GM19240 (cell line): ENCODE measurements around the gene SH3PXD2A.

Experiments used
- DNase-seq: peaks from one replicate; pipeline ENCODE4 v3.0.0; 2011; ENCODE audit warnings: low spot score; ENCODE audit not compliant: insufficient read length

SH3PXD2A gene

DNA sequence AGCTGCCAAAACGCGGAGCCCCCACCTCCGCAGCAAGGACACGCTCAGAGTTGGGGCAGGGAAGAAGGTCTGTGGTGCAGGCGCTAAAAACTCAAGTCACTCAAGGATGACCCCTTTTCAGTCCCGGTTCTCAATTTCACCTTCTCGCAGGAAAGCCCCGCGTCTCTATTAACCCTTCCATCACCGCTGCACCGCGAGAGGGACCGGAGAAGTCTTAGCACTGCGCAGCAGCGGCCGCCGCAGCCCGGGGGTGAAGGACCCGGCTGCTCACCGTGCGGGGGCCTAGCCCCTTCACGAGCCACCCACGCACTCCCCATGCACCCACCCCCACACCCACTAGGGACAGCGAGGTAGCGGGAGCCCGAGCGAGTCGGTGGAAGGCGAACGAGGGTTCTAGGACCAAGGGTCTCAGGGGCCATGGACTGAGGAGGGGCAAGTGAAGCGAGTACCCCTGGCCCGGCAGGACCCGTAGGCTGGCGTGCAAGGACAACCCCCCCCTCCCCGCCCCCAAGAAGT lies 162.9 kb downstream of the SH3PXD2A start:
- DNase-seq: peak; percentile 77

DNA sequence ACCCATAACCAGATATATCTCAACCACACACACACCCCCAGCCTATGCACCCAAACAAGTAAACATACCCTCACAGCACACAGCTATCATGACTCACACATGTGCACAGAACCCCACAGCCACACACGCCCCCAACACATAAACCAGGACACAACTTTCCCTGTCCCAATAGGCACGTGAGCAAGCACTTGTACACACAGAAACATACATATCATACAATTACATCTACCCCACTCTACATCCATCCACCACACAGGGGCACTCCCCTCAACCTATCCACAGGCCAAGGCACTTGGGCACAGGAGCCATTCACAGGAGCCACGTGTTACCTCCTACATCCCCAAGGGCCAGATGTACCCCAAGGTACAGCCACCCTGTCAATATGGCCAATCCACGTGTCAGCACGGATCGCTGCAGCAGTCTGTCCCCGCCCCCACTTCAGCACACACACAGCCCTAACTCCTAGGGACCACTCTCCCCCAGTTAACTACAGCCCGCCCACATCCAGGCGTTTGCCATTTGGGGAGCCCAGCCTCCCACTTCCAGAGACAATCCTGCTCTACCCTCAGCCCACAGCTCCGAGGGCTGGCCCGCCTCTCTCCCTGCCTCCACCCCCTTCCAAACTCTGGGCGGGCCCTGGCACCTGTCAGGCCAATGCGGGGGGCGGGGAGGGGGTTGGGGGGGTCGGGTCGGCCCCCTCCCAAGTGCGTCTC lies 163.5 kb downstream of the SH3PXD2A start:
- DNase-seq: no peak

DNA sequence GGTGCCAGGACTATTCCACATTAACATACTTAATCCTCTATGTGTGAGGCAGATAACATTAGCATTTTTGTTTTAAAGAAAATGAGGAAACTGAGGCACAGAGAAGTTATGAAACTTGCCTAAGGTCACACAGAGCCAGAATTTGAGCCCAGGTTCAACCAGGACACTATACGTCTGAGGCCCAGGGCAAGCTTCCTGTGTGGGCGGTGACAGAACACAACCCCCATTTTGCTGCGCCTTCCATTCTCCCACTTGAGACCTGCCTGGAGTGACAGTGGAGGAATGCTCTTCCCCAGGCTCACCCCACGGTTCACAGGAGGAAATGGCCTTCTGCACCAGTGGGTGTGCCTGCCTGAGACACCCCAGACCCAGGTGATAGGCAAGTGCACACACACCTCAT lies 164.1 kb downstream of the SH3PXD2A start:
- DNase-seq: no peak

DNA sequence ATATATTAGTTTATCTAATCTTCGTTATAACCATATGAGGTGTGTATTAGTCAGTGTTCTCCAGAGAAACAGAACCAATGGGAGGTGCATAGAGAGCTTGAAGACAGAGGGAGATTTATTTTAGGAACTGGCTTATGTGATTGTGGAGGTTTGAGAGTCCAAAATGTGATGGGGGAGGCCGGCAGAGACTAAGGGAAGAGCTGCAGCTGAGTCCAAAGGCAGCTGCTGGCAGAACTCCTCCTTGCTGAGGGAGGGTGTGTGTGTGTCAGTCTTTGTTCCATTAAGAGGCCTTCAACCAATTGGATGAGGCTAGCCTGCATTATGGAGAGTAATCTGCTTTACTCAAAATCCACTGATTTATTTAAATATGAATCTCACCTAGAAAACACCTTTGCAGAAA lies 165.1 kb downstream of the SH3PXD2A start:
- no peak for DNase-seq

DNA sequence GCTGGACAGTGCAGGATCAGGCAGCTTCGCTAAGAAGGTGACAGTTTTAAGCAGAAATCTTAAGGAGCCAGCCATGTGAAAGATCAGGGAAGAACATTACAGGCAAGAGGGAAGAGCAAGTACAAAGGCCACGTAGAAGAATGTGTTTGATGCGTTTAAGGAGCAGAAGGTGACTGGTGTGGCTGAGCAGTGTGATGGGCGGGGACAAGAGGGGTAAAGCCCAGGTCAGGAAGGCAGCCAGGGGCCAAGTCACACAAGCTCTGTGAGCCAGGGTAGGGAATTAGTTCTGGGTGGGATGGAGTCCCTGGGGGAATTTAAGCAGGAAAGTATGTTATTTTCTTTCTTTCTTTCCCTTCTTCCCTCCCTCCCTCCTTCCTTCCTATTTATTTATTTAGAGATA lies 166.9 kb downstream of the SH3PXD2A start:
- DNase-seq: no peak

DNA sequence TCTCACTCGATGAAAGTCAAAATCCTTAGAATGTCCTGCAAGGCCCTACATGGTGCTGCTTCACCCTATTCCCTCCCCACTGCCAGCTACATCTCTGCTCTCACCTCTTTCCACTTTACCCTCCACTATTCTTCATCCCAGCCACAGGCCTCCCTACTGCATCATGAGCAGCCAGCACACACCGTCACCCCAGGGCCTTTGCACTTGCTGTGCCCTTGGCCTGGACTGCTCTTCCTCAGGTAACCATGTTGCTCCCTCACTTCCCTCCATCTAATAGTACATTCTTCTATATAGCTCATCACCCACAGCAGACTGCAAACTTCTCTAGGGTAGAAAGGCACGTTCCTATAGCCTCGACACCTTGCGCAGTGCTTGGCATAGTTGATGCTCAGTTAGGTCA lies 167.7 kb downstream of the SH3PXD2A start:
- DNase-seq: no peak

DNA sequence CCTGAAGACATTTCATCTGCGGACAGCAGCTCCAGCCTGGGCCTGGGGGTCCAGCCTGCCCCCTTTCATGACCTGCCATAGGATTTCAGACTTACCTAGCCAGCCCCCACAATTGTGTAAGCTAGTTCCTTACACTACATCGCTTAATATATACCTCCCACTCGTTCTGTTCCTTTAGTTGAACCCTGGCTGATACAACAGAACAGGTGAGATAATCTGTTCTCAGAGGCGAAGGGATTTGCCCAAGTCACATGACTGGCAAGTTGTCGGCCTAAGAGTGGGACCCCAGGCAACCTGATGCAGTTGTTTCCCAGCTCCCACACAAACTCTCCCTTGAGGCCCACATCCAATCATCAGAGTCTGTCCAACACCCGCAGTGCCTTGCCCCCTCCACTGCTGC lies 168.2 kb downstream of the SH3PXD2A start:
- no peak for DNase-seq

DNA sequence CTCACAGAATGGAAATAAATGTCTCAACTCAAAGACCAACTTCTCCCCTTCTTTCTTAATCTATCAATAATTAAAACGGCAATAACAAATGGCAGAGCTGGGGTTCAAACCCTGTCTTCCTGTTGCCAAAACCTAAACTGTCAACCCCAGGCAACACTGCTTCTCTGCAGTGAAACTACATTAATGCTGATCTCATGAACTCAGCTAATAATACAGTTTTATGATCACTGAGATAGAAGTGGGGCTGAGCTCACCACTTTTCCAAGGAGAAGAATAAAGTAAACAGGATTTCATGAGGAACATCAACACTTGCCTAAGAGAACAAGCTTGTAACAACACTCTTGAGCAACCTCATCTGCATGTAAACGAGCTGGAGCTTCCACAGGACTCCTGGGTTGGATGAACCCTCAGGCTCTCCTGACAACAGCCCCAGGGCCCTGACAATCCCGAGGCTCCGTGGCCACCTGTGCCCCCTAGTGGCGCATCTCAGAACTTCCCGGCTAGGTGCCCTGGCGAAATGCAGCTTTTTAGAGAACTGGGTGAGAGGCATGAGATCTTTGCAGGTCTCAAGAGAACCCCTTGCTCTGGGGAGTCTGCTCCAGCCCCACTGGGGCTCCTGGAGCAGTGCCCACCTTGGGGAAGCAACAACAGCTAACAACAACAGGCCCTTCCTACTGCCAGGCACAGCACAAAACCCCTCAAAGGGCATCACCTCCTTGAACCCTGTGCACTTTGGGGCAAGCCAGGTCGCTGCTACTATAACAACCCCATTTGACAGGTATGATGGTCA lies 169.3 kb downstream of the SH3PXD2A start:
- peak; percentile 87 for DNase-seq

DNA sequence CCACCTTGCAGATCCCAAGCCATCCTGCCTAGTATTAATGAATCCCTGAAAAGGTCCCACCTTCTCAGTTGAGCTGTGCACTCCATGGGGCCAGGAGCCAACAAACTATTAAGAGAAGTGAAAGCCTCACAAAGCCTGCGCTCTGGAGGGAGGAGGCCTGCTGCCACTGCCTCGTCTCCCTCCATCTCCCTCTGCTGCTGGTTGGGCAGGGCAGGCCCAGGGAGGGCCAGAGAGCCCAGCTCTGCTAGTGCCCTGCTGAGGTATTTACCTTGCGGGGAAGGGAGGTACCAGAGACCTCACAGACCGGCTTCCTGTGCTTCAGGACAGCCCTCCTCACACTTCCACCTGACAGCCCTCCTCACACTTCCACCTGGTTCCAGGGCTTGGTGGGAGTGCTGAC lies 171.5 kb downstream of the SH3PXD2A start:
- DNase-seq: no peak

DNA sequence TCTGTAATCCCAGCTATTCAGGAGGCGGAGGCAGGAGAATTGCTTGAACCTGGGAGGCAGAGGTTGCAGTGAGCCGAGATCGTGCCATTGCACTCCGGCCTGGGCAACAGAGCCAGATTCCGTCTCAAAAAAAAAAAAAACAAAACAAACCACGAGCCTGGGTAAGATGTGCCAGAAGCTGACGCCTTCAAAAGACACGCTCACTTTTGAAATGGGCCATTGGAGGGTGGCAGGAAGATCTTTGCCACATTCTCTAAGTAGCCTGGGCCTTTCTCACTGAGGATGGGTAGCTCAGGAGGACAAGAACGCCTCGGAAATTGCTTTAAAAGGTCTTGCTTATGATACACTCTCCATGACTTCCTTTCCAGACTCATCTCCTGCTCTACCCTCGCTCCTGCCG lies 172.7 kb downstream of the SH3PXD2A start:
- no peak for DNase-seq

DNA sequence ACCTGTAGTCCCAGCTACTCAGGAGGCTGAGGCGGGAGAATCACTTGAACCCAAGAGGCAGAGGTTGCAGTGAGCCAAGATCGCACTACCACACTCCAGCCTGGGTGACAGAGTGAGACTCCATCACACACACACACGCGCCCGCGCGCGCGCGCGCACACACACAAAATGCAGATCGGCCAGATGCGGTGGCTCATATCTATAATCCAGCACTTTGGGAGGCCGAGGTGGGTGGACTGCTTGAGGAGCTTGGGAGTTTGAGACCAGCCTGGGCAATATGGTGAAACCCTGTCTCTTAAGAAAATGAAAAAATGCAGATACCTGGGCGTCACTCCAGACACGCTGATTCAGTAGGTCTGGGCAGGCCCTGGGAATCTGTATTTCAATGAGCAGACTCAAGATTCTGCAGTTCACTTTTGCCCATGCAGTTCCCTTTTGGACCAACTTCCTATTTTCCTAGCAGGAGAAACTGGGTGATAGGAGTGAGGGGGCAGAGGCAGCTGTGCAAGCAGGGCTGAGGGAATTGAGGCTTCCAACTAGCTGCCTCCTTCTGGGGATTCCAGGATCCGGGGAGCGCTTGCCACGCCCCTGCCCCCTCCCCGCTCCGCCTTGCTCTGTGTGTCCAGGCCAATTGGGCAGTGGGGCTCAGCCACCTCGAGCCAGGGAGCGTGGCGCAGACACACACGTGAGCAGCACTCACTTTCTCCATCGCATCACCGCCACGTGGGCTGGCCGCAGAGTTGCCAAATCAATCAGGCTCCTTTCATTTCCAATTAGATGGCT lies 173.6 kb downstream of the SH3PXD2A start:
- no peak for DNase-seq

DNA sequence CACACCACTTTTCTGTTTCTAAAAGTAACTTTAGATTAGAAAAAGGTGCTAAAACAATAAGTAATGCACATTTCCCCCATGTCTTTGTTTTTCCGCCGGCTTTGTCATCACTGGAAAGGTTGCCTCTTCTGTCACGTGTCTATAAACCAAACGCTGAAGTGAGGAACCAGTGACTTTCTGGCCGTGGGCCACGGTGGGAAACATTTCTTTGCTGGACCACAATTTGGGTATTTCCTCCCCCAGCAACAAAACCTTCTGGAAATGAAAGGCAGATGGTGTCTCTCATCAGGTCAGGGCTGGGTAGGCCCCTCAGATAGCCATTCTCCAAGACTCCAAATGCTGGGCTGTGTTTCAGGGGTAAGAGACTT lies 174.5 kb downstream of the SH3PXD2A start:
- DNase-seq: no peak

DNA sequence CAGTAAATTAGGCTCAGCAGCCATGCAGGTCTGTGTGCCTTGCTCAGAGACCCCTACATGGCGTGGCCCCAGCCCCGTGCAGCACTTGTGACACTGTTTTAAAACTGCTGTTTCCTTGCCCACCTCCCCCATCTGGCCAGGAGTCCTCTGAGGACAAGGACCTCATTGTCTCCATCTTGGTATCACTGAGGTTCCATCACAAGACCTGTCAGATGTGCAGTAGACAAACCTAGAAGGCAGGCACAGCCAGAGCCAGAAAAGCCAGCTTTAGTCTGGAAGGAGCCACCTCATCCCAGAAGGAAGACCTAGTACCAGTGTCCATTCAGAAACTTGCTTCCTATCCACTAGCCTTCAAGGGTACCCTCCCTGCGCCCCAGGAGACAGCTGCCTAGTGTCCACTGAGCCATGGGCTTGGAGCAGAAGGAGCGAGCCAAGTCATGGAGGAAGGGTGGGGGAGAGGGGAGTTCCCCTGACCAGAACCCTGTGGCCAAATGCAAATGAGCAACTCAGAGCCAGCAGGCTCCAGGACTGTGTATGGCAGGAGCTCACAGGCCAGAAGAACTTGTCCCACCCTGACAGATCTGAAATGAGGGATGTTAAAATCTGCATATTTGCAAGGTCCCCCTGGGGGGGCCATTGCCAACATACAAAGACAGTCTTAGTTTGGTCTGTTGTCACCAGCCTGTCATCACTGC lies 176.1 kb downstream of the SH3PXD2A start:
- DNase-seq: peak; percentile 86

DNA sequence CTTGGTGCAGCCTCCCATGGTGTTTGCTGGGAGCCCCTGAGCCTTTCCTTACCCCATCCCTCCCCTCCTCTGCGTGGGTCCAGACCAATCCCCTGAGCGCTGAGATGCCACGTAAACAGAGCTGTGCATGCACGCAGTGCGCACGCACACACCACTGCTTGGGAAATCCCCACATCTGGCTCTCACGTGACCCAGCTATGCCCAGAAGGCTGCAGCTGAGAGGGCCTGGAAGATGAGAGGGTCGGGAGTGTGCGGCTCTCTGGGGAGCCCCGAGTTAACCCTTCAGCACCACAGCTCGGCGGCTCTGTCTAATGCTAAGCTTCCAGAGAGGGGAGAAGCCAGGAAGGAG lies 177.2 kb downstream of the SH3PXD2A start:
- peak; percentile 99 for DNase-seq

DNA sequence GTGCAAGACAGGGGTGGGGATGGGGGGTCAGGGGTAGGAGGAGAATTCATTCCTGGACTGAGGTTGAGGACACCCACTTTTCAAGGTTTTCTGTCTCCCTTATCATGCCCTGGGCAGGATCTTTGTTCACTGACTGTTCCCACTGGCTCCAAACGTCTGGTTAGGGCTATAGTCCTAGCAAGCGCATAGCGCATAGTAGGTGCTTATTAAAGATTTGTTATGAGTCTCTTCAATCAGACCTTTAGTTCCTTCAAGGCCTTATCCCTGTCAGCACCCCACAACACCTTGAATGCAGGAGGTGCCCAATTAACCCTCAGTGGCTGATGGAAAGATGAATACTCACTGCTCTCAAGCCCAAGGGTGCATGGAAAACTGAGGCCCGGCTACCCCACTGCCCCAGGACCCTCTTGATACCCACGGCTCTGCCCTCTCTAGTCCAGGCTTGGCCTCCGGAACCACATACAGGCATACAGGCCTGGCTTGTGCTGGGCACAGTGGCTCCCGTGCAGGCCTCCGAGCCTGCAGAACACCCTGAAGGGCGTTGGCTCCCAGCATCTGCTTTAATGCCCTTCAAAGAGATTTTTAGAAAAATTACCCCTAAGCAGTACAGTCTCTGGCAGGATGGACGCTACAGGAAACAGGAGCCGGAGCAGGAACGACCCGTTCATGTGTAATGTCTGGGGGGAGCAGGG lies 177.7 kb downstream of the SH3PXD2A start:
- DNase-seq: no peak

DNA sequence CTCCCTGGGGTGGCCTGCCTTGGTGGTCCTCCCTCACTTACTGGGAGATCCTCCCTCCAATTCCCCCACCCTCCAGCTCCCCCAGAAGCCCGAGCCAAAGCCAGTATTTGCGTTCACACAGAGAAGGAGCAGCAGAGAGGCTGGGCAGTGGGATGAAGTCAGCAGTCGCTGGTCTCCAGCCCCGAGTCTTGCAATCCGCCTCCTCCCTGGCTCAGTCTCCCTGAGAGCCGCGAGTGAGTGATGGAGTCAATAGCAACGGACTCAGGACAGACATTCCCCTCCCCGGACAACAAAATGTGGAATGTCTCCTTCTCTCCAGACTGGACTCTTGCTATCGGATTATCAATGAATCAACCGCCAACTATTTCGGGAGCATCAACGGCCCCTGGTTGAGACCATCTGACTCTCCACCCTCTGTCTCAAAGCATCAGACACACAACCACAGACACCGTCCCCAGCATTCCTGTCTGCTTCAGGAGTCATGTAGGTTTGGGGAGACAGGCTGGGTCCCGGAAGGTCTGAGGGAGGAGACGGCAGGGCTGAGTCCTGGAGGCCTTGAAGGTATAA lies 178.4 kb downstream of the SH3PXD2A start:
- no peak for DNase-seq

DNA sequence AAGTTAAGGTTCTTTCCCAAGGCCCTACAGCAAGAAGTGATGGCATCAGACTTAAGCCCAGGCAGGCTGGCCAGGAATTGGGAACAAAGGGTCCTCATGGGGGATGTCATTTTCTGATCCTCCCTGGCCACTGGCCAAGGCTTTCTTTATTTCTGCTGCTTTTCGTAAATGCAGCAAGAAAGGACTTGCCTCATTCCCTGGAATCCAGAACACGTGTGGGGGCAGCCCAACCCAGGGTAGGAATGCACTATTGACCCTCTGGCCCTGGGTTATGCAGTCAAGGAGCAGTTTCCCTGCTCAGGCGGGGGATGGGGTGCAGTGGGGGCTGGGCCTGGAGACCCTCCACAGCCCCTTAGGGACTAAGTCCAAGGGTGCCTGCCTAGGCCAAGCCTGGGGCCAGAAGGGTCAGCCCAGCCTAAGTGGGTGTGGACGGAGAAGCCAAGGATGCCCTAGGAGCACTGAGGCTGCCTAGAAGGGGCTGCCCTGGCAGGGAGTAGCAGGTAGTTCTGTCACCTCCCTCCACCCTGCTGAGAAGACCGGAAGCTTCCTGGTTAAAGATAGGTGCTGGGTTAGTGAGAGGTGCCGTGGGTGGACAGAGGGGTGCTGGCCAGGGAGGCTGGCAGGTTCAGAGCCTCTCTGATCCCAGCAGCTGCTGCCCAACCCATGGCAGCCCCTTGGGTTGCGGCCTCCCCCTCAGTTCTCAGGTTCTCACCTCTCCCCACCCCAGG lies 179.2 kb downstream of the SH3PXD2A start:
- DNase-seq: no peak

DNA sequence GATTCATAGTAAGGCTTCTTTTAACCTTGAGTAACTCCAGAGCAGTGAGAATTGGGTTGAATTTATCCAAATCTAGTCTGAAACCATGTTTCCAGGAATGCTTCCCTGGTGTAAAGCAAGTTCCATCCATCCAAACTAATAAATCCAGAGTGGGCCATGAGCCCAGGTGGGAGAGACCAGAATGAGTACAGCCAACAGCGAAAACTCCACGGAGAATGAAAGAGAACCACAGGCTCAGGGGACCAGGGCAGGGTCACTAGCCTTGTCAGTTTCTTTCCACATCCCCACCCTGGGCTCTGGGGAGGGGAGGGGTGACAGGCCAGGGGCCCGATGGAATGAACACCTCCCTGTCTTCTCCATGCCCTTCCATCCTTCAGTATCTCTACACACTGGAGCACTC lies 181.8 kb downstream of the SH3PXD2A start:
- no peak for DNase-seq

DNA sequence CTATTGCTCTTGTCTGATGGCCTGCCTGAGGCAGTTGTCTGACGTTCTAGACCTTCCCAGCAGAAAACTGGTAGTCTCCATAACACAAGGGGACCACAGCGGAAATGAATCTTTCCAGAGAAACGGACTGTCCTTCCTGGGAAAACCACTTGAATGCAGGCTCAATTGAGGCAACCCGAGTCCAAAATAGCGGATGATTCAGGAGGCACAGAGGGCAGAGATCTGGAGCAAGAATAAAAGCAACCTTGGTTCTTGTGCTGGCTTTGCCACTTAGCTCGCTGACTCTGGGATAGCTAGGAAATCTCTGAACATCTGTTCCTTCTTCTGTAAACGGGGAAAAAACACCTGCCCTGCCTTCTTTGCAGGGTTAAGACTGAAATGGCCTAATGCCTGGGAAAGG lies 183.0 kb downstream of the SH3PXD2A start:
- no peak for DNase-seq
